NCI-H2227 (cell line): ENCODE results near the gene PIP5K1B.

Source experiments
- DNase-seq: peaks from one replicate; lab custom pipeline; 2025; ENCODE audit not compliant: unreplicated experiment; lab: John Stamatoyannopoulos, UW

PIP5K1B gene

GRCh38 chr9:69016191-69017096 is 311.4 kb downstream of the PIP5K1B start:
- no peak for DNase-seq

- DNase-seq = no peak
These were observed 313.7 kb downstream of the PIP5K1B start for GRCh38 chr9:69018737-69019136.

GRCh38 chr9:69019808-69020207 is 314.8 kb downstream of the PIP5K1B start:
- DNase-seq = peak; percentile 34

GRCh38 chr9:69020301-69021145 is 315.5 kb downstream of the PIP5K1B start:
- DNase-seq = no peak

GRCh38 chr9:69023650-69024049 is 318.6 kb downstream of the PIP5K1B start:
- DNase-seq = no peak

- DNase-seq = peak; percentile 65
These were observed 322.5 kb downstream of the PIP5K1B start for GRCh38 chr9:69027355-69028097.

- no peak for DNase-seq
These were observed 323.7 kb downstream of the PIP5K1B start for GRCh38 chr9:69028754-69029153.

GRCh38 chr9:69029535-69029934 is 324.5 kb downstream of the PIP5K1B start:
- DNase-seq = no peak

- no peak for DNase-seq
These were observed 326.0 kb downstream of the PIP5K1B start for GRCh38 chr9:69030851-69031645.

- no peak for DNase-seq
These were observed 329.0 kb downstream of the PIP5K1B start for GRCh38 chr9:69034071-69034470.

- DNase-seq = peak; percentile 78
These were observed 330.6 kb downstream of the PIP5K1B start, which contains the start of gene FXN for GRCh38 chr9:69035438-69036308. Gene FXN, plus strand, starts transcription at chr9:69035752. Its CDS starts 31 bp downstream, at chr9:69035783.

- DNase-seq = no peak
These were observed 331.3 kb downstream of the PIP5K1B start for GRCh38 chr9:69036309-69036708.

- DNase-seq = no peak
These were observed 331.8 kb downstream of the PIP5K1B start for GRCh38 chr9:69036799-69037198.

GRCh38 chr9:69040646-69041045 is 335.6 kb downstream of the PIP5K1B start:
- DNase-seq = no peak

- no peak for DNase-seq
These were observed 339.5 kb downstream of the PIP5K1B start for GRCh38 chr9:69044240-69045219.

- no peak for DNase-seq
These were observed 340.8 kb downstream of the PIP5K1B start for GRCh38 chr9:69045821-69046220.

GRCh38 chr9:69046723-69047122 is 341.7 kb downstream of the PIP5K1B start:
- DNase-seq = no peak

- DNase-seq = no peak
These were observed 342.3 kb downstream of the PIP5K1B start for GRCh38 chr9:69047371-69047770.
